Measurements from ENCODE around the gene MACROD2. TPM values are rescaled to one million over a fixed set of nuclear protein-coding genes. Genes with fewer than 3 reads are reported as not detected.

Gene MACROD2
- total RNA-seq, 1 experiment from 2014 or later = 0.02 TPM

GRCh38 chr20:14470231-14470899 is 475.0 kb downstream of the MACROD2 start:
- no peak for DNase-seq (ENCODE audit: low spot score)

GRCh38 chr20:14470977-14471661 is 475.8 kb downstream of the MACROD2 start:
- no peak for DNase-seq (ENCODE audit: low spot score)

GRCh38 chr20:14477125-14477524 is 481.8 kb downstream of the MACROD2 start:
- no peak for DNase-seq (ENCODE audit: low spot score)

GRCh38 chr20:14478126-14478525 is 482.8 kb downstream of the MACROD2 start:
- DNase-seq (ENCODE audit: low spot score) = no peak

- no peak for DNase-seq (ENCODE audit: low spot score)
Observed at GRCh38 chr20:14481863-14482262, 486.5 kb downstream of the MACROD2 start.

- DNase-seq (ENCODE audit: low spot score) = no peak
Observed at GRCh38 chr20:14488212-14488611, 492.9 kb downstream of the MACROD2 start.

GRCh38 chr20:14488756-14489479 is 493.6 kb downstream of the MACROD2 start:
- DNase-seq (ENCODE audit: low spot score) = no peak

- DNase-seq (ENCODE audit: low spot score) = no peak
Observed at GRCh38 chr20:14489544-14489943, 494.2 kb downstream of the MACROD2 start.

- DNase-seq (ENCODE audit: low spot score) = no peak
Observed at GRCh38 chr20:14491436-14491835, 496.1 kb downstream of the MACROD2 start.

GRCh38 chr20:14493408-14493807 is 498.1 kb downstream of the MACROD2 start:
- DNase-seq (ENCODE audit: low spot score) = no peak

GRCh38 chr20:14494355-14494754 is 499.0 kb downstream of the MACROD2 start:
- DNase-seq (ENCODE audit: low spot score) = no peak

GRCh38 chr20:14495066-14495465 is 499.8 kb downstream of the MACROD2 start:
- DNase-seq (ENCODE audit: low spot score) = no peak

GRCh38 chr20:14497004-14497403 is 501.7 kb downstream of the MACROD2 start:
- DNase-seq (ENCODE audit: low spot score) = no peak

- DNase-seq (ENCODE audit: low spot score) = no peak
Observed at GRCh38 chr20:14498772-14499171, 503.5 kb downstream of the MACROD2 start.

GRCh38 chr20:14505476-14505875 is 510.2 kb downstream of the MACROD2 start:
- no peak for DNase-seq (ENCODE audit: low spot score)

GRCh38 chr20:14507711-14508110 is 512.4 kb downstream of the MACROD2 start:
- no peak for DNase-seq (ENCODE audit: low spot score)

GRCh38 chr20:14510341-14510740 is 515.0 kb downstream of the MACROD2 start:
- no peak for DNase-seq (ENCODE audit: low spot score)

GRCh38 chr20:14512839-14513238 is 517.5 kb downstream of the MACROD2 start:
- DNase-seq (ENCODE audit: low spot score) = no peak

- DNase-seq (ENCODE audit: low spot score) = no peak
Observed at GRCh38 chr20:14518648-14519047, 523.3 kb downstream of the MACROD2 start.

GRCh38 chr20:14521016-14521415 is 525.7 kb downstream of the MACROD2 start:
- DNase-seq (ENCODE audit: low spot score) = no peak

GRCh38 chr20:14521436-14521835 is 526.1 kb downstream of the MACROD2 start:
- no peak for DNase-seq (ENCODE audit: low spot score)

- DNase-seq (ENCODE audit: low spot score) = no peak
Observed at GRCh38 chr20:14522595-14522994, 527.3 kb downstream of the MACROD2 start.

GRCh38 chr20:14523090-14523489 is 527.8 kb downstream of the MACROD2 start:
- no peak for DNase-seq (ENCODE audit: low spot score)
